Lung (tissue), 12 donors: ENCODE results near the gene EZR. TPM values are rescaled to one million over a fixed set of nuclear protein-coding genes. Genes with fewer than 3 reads are reported as not detected.

Experiments used
- ATAC-seq: fragments of 200-7000 bp; cut with Tn5 transposase; one replicate; pipeline ENCODE4 v1.9.1; 2020; ENCODE audit warnings: moderate number of reproducible peaks; ENCODE audit not compliant: insufficient read depth, low FRiP score
- DNase-seq, 3 donors: peaks; one replicate each; pipeline ENCODE4 v3.0.0-alpha.2; 2013 to 2017
- H3K27ac ChIP-seq, 2 donors: one replicate each; pipeline ENCODE4 v1.5.1; 2013; ENCODE audit warnings: mild to moderate bottlenecking in 2 of 2, moderate library complexity in 2 of 2, control low read depth in 1 of 2, inconsistent platforms in 1 of 2, low read depth in 1 of 2, low read length in 1 of 2
- H3K27me3 ChIP-seq, 3 donors: one replicate each; pipeline ENCODE4 v1.5.1; 2013; ENCODE audit warnings: low read length in 2 of 3; ENCODE audit not compliant: control insufficient read depth in 3 of 3, insufficient read depth in 3 of 3
- H3K36me3 ChIP-seq, 4 donors: one replicate each; pipeline ENCODE4 v1.5.1; 2013; ENCODE audit warnings: low read length in 4 of 4, mild to moderate bottlenecking in 1 of 4, moderate library complexity in 1 of 4; ENCODE audit not compliant: control insufficient read depth in 4 of 4, insufficient read depth in 4 of 4
- H3K4me1 ChIP-seq, 5 donors: one replicate each; pipeline ENCODE4 v1.5.1; 2013; ENCODE audit warnings: low read length in 5 of 5, mild to moderate bottlenecking in 2 of 5, moderate library complexity in 1 of 5; ENCODE audit not compliant: control insufficient read depth in 5 of 5, insufficient read depth in 5 of 5
- H3K4me3 ChIP-seq: one replicate; pipeline ENCODE4 v1.5.1; 2013; ENCODE audit warnings: mild to moderate bottlenecking, control low read depth, moderate library complexity
- H3K9ac ChIP-seq, 2 donors: one replicate each; pipeline ENCODE4 v1.5.1; 2013; ENCODE audit warnings: low read length in 2 of 2, control low read depth in 1 of 2; ENCODE audit not compliant: insufficient read depth in 1 of 2
- H3K9me3 ChIP-seq, 4 donors: one replicate each; pipeline ENCODE4 v1.5.1; 2013; ENCODE audit warnings: low read length in 3 of 4, mild to moderate bottlenecking in 1 of 4, moderate library complexity in 1 of 4; ENCODE audit not compliant: control insufficient read depth in 4 of 4, insufficient read depth in 3 of 4
- WGBS, 2 donors: extraction: QIAGEN DNeasy Blood & Tissue Kit; methylation state at CpG; one replicate each; pipeline ENCODE4 v1.1.7; 2013; 5-methylcytosine and 5-hydroxymethylcytosine counted together
- polyA plus RNA-seq, 2 donors: library from polyadenylated mRNA; stranded (reverse); fragments of 200-250 nt; gene quantifications; one replicate each; pipeline ENCODE4 v1.2.1, GENCODE V29; 2013
- total RNA-seq, 2 donors: library from RNA; depleted of rRNA in 1 of 2; stranded (reverse); fragments of >200 nt in 1 of 2; gene quantifications; one replicate each; pipeline ENCODE4 v1.2.1, GENCODE V29; 2014 to 2021
- TF ChIP-seq, protein P1 (sequence below): IDR thresholded peaks from 2 replicates; pipeline ENCODE4 v1.5.1; 2012; ENCODE audit warnings: mild to moderate bottlenecking; ENCODE audit errors: control extremely low read depth, extremely low read depth
- donor health status: control.
- donor health status: control.
- donor health status: Bipolar disorder and iron deficiency.
- donor health status: healthy.
- donor health status: DM: yes; HTN: yes; CAD: no.

The EZR gene
- total and polyA plus RNA-seq, 4 donors = 168 to 452 (median 198) TPM

DNA sequence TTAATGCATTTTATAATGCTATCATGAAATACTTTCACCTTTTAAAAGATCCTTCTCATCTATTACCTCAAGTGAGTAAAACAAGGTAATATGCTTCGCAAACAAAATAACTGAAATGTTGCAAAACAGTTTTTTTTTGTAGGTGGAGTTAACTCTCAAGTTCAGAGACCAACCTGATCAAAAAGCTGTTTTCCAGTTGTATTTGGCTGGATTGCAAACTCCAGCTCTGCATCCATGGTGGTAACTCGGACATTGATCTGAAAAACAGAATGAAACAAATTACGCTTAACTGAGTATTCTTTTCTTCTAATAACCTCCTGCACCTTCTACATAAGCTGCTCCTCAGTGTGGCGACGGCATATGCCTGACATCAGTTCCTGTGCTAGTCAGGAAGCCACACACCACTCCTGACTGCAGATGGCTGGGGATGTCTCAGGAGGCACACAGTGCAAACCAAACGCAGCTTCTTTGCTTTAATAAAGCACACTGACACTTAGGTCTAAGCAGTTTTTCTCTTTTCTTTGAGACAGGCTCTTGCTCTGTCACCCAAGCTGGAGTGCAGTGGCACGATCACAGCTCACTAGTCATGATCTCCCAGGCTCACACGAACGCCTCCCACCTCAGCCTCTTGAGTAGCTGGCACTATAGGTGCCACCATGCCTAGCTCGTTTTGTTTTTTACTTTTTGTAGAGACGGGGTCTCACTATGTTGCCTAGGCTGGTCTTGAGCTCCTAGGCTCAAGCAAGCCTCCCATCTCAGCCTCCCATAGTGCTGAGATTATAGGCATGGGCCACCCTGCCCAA, 29.9 kb downstream of the EZR start:
- Histone ChIP-seq H3K27me3 (no peaks in the 10 kb centered on the region), H3K4me1 (peaks cover 0 to 12% (median 0%) of the 10 kb centered on the region in 5 donors), H3K36me3 (peaks cover 15 to 26% (median 22%) of the 10 kb centered on the region in 4 donors), H3K27ac (peak overlapping the region in 1 of 2 donors; percentile 44), H3K9ac (no peak overlapping the region), H3K4me3 (no peak overlapping the region), H3K9me3 (no peaks in the 10 kb centered on the region)
- TF ChIP-seq, protein P1, sequence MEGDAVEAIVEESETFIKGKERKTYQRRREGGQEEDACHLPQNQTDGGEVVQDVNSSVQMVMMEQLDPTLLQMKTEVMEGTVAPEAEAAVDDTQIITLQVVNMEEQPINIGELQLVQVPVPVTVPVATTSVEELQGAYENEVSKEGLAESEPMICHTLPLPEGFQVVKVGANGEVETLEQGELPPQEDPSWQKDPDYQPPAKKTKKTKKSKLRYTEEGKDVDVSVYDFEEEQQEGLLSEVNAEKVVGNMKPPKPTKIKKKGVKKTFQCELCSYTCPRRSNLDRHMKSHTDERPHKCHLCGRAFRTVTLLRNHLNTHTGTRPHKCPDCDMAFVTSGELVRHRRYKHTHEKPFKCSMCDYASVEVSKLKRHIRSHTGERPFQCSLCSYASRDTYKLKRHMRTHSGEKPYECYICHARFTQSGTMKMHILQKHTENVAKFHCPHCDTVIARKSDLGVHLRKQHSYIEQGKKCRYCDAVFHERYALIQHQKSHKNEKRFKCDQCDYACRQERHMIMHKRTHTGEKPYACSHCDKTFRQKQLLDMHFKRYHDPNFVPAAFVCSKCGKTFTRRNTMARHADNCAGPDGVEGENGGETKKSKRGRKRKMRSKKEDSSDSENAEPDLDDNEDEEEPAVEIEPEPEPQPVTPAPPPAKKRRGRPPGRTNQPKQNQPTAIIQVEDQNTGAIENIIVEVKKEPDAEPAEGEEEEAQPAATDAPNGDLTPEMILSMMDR = no peak
- 64 to 70% methylated on average over 11 of the region's 11 CpGs for whole genome bisulfite sequencing, 2 donors
- ATAC-seq = no peak
- no peak for DNase-seq

DNA sequence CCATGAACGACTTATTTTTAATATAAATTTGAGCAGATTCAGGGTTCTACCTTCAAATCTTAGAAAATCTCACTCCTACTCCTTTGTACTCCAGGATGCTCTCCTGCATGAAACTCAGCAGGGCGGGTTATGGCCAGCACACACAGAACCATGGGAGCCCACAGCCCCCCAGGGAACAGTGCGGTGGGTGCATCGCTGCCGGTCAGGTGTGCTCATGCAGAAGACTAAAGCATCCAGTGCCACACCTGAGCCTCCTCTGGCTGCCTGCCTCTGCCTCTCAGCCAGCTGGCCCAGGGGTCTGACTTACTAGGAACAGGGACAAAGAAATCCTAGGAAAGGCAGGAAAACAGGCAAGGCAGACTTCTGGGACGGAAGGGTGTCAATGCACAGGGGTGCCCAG, 31.8 kb downstream of the EZR start:
- ATAC-seq = no peak
- H3K4me3 ChIP-seq = no peak overlapping the region
- H3K36me3 ChIP-seq = peaks cover 34 to 45% (median 40%) of the 10 kb centered on the region in 4 donors
- H3K9ac ChIP-seq = no peak overlapping the region
- H3K9me3 ChIP-seq = peaks cover 0 to 1% (median 0%) of the 10 kb centered on the region in 4 donors
- DNase-seq = no peak
- TF ChIP-seq, protein P1 = no peak
- peaks cover 0 to 5% (median 0%) of the 10 kb centered on the region in 5 donors for H3K4me1 ChIP-seq
- no peaks in the 10 kb centered on the region for H3K27me3 ChIP-seq
- 78 to 92% methylated on average over 6 of the region's 6 CpGs for WGBS, 2 donors
- H3K27ac ChIP-seq = no peak overlapping the region

DNA sequence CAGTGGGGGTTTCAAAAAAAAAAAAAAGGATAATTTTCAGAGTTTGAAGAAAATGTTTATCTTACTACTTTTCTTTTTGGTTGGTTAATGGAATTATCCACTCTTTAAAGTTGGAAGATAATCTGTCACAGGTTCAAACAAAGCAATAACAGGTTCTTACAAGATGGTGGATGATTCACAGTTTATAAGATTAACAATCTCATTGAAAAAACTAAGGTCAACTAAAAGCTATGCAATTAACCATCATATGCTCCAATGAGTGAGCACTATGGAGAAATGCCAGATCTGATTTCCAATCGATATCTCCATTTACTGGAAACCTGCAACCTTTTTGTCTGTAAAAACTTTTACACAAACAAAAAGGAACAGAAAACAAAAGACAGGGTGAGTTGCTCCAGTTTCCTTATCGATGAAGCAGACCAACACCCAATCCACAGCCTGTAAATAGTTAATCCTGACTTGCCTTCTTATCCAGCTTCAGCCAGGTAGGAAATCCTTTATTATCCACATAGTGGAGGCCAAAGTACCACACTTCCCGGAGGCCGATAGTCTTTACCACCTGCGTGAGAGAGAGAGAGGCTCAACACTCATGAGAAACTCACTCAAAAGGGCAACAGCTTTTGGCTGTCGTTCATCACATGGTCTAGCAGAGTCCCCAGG, 32.4 kb downstream of the EZR start:
- peaks cover 37 to 51% (median 44%) of the 10 kb centered on the region in 4 donors for H3K36me3 ChIP-seq
- TF ChIP-seq, protein P1 = no peak
- no peak overlapping the region for H3K4me3 ChIP-seq
- ATAC-seq (no peak), DNase-seq (no peak)
- H3K27me3 ChIP-seq = no peaks in the 10 kb centered on the region
- H3K9me3 ChIP-seq = peaks cover 0 to 1% (median 0%) of the 10 kb centered on the region in 4 donors
- peaks cover 0 to 5% (median 0%) of the 10 kb centered on the region in 5 donors for H3K4me1 ChIP-seq
- 87 to 91% methylated on average over 6 of the region's 6 CpGs for WGBS, 2 donors
- H3K27ac ChIP-seq = no peak overlapping the region
- H3K9ac ChIP-seq = no peak overlapping the region
